Hepatic stellate cell (primary cell): ENCODE measurements around the gene KCND3.
A peak's percentile ranks its signal among the peaks of the same experiment; 100 is the strongest.

ENCODE experiments used
- DNase-seq: peaks from one replicate; pipeline ENCODE4 v3.0.0; 2011; ENCODE audit warnings: low spot score

The KCND3 gene

DNA sequence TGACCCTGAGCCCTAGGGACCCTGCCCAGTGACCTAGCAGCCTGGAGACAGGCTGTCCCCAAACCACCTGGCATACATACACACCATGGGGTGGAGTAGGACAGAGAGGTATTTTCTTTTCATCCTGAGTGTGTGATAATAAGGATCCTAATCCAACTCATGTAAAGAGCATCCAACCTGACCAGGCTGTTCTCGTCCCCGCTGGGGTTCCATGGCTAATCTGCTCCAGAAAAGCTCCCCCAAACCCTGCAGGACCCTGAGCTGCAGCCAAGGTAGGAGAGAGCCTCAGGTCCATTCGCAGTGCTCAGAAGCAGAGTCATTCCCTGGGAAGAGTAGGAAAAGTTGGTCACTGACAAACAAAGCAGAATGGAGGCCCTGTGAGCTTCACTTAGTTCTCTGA lies 31.4 kb downstream of the KCND3 start:
- DNase-seq, result no peak

GRCh38 chr1:111956155-111956771 lies 33.2 kb downstream of the KCND3 start:
- DNase-seq, result no peak

DNA sequence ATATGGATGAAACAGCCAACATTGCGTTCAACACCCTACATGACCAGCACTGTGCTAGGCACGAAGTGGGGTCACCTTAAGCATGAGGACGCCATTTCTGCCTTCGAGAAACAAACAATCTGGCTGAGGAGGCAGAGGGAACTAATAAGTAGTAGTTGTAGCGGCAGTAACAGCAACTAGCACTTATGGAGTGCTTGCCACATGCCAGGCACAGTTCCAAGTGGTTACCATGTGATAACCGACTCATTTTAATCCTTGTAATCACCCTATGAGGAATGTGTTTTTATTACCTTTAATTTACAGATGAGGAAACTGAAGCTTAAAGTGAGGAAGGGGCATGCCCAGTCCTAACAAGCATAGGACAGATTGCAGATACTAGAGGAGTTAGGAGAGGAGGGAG lies 33.7 kb downstream of the KCND3 start:
- DNase-seq, result no peak

- DNase-seq, result no peak
Measured at GRCh38 chr1:111953797-111954196, 35.7 kb downstream of the KCND3 start.

DNA sequence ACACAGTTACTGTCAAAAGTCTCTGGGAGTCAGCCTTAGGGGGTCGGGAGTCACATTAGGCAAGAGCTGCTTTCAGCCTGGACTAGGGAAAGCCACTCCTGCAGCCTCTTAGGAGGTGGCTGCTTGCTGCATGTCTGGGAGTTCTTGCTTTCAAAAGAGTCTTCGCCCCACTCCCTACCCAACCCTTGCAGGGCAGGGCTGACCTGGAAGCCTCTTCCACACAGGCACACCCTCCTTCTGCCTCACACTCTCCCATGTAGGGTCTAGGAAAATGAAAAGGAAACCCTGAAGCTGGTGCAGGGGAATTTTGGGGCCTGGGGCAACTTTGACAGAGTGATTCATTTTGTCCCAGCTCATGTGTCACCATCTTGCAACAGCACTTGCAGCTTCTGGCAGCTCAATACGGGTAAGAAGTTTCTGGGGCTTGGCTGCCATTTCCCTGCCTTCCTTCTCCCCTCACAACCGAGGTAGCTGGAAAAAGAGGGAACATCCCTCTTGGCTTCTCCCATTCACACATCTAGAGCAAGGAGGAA lies 37.3 kb downstream of the KCND3 start:
- no peak for DNase-seq

DNA sequence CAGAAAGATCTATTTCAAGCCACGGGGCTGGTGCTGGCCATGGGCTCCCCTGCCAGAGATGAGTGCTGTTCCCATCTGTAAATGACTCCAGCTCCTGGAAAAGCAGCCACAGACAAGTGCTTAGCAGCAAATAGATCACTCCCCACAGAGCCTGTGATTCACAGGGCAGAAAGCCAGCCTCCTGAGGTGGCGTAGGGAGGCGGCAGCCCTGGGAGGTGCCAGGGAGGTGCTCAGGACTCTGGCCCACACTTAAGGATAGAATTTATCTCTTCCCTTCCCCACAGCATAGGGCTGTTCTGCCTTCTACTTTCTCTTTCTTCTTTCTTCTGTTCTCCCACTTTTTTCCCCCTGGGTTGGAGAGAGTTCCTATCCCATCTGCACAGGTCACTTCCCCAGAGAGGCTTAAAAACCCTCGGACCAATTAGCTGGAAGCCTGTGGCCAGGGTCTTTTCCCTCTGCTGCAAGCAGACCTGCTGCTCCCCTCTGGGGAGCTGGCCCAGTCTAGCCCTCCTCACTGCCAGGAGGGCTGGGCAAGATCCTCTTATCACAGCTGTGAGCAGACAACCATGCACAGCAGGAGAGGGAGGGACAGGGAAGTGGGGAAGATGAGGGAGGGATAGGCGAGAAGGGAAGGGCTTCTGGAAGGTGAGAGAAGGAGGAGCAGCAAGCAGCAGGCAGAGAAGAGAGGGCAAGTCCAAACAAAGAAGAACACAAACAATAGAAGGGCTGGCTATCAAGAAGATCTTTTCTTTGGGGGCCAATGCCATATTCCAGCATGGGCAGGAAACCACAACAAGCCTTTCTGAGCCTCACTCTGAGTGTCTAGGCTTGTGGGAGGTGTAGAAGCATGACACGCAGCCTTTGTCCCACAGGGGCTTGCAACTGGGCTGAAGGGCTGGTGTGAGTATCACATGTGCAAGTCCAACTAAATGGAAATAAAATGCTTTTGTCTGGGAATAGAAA lies 41.0 kb downstream of the KCND3 start:
- no peak for DNase-seq

DNA sequence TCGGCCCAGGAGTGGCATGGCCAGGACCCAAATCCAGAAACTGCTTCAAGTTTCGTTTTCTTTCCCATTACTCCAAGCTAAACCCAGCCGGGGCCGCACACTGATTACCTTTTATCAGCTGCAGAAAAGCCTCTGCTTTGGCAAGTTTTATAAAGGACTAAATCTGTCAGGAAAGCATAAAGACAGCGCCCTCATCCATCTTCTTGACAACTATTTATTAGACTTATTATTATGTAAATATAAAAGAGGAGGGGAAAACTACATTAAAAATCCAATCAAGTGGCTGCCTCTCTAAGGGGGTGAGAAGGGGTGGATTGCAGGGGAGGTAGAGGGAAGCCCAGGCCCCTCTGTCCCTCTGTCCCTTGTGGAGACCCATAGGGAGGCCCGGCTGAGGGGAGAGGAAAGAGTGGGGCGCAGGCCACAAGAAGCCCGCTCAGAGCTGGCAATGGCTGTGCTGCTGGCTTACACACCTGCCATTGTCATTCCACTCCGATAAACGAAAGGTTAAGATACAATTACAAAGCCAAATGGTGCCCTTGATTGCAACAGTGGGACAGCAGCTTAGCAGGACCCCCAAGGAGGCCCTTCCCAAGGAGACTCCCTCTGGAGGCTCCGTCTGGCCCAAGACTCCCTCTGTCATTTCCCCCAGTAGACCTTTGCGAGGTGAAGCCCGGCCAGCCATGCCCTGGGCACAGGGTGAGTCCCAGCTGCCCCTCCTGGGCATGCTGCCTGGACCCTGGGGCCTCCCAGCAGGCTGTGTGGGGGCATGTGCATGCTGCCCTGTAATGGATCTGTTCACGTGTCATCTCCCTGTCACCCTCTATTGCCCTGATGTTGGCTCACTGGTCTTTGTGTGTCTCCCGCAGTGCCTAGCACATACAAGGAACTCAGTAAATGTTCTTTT lies 45.4 kb downstream of the KCND3 start:
- no peak for DNase-seq

GRCh38 chr1:111943066-111943465 lies 46.4 kb downstream of the KCND3 start:
- no peak for DNase-seq

GRCh38 chr1:111938536-111938935 lies 50.9 kb downstream of the KCND3 start:
- no peak for DNase-seq

DNA sequence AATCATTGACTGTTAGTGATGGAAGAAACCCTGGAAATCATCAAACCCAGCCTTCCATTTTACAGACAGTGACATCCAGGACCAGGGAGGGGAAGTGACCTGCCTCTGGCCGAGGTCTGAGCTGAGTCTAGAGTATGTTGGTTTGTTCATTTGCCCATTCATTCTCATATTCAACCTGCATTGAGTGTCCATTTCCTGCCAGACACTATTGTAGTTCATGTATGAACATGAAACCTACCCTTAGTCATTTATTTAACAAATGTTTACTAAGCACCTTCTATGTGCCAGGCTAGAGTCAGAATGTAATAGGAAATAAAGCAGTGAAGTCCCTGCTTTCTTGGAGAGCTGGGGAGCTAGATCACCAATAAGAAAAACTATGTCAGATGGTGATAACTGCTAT lies 51.3 kb downstream of the KCND3 start:
- no peak for DNase-seq

- no peak for DNase-seq
Measured at GRCh38 chr1:111937147-111937725, 52.2 kb downstream of the KCND3 start.

DNA sequence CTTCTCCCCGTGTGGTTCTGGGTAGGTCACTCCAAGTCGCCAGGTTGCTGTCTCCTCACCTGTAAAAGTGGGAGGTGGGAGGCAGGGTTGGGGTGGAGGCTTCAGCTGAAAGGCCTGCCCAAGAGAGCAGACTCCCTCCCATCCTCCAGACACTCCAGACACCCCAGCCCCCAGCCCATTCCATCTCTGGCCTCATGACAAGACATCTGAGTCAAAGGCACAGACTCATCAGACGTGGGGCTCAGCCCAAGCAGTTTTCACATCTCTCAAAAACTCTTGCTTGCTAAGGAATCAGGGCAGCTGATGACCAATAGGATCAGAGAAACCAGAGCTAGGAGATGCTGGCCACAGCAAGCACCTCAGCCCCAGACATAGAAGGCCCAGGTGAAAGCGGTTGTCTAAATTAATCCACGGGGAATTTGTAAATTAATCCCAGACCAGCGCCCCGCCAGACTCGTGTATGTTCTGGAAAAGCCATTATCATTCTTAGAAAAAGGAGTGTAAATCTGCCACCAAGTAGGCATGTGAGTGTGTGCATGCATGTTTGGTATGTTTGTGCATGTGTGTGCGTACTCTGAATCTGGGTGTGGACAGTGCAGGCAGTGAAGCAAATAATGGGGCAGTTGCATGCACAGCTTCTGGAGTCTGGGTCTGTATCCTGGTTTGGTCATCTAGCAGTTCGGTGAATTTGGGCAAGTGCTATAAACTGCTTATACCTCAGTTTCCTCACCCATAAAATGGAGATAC lies 55.2 kb downstream of the KCND3 start:
- DNase-seq, result no peak

DNA sequence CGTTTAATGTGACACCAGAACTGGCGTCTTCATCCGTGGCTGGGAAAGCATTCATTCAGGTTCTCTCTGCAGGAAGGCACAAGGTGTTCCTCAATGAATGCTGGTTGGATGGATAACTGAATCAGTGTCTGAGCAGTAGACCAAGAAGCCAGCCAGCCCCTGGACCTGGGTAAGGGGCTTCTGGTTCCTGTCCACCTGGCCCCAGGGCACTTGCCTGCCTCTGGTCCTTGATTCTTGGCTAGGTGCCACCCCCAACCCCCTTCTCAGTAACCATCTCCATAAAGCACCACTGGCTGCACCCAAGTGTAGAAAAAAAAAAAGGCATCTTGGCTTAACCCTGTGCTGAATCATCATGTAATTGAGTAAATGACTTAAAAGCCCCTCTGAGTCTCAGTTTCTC lies 59.1 kb downstream of the KCND3 start:
- no peak for DNase-seq

DNA sequence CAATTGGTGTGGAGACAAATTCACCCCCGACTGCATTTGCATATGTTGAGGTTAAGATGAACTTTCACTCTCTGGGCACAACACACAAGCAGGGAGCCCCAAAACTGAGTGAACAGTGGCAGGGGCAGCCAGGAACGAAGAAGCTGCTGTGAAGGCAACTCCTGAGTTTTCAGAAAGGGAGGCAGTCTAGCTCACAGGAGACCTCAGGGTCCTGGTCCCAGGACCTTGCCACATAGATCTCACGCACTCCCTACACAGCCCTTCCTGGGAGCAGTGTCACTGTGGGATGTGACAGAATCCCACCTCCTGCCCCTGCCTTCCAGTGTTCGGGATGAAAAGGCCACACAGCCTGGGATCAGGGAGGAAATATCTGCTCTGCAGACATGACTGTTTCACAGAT lies 60.9 kb downstream of the KCND3 start:
- DNase-seq, result no peak

DNA sequence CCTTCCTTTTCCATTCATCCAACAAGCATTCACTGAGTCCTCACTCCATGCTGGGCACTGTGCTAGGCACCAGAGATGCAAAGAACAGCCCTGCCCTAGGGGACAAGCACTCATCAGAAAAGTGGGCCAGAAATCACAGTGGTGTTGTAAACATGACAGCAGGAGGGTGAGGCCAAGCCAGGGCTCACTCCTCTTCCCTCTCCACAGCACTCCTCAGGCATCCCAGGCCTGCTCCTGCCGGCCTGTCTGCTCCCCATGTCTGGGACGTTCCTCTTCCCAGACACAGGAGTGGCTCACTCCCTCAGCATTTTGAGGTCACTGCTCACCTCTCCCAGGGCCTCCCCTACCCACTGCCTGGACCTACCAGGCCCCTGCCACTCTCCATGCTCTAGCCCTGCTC lies 61.8 kb downstream of the KCND3 start:
- no peak for DNase-seq

GRCh38 chr1:111924786-111925185 lies 64.7 kb downstream of the KCND3 start:
- DNase-seq, result no peak

- no peak for DNase-seq
Measured at GRCh38 chr1:111923766-111924165, 65.7 kb downstream of the KCND3 start.

- no peak for DNase-seq
Measured at GRCh38 chr1:111921948-111922347, 67.5 kb downstream of the KCND3 start.

GRCh38 chr1:111920221-111921024 lies 69.0 kb downstream of the KCND3 start:
- DNase-seq, result peak; percentile 37
